ENCODE measurements around the gene RPL14. TPM values are rescaled to one million over a fixed set of nuclear protein-coding genes. Genes with fewer than 3 reads are reported as not detected.

RPL14 gene
- 100 to 1,000 TPM; 182 to 247 TPM for total RNA-seq

DNA sequence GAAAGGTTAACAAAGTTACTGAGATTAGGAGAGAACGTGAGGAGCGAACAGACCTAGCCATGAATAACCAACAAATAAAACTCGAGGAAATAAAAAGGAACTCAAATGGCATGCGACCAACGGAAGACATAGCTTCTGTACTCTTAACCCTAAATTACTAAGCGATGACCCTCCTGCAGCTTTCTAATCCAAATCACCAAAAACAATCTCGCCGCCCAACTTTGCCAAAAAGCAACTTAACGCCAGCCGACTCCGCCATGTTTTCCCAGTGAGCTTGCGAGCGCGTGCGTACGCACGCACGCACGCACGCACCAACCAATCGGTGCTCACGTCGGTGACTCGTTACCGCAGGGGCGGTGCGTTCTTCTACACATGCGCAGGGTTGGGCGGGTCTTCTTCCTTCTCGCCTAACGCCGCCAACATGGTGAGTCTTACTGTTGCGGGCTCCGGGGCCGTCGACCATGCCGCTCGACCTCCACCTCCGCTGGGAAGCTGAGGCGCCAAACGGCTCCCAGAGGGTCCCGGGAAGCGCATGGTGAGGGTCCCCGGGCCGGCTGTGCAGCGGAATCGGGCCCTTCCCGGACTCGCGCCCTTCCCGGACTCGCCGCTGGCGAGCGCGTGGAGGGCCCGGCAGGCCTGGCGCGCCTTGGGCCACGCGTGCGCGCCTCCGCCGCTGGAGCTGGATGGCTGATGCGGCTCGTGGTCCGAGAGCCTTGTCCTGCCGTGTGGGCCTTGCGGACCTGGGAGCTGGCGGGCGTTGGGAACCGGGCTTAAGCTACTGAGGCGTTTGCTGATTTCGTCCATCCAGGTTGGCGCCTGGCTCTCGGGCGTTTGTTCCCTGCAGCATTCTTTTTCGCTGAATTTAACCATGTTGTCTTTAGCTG lies at the start of gene RPL14:
Gene RPL14 (plus strand): TSS at position 400 of the 884 bp plus-strand sequence. CDS start 133 bp downstream, at position 533.
- Histone ChIP-seq H3K27me3 (no peaks in the 10 kb centered on the region), H3K4me3 (peak within 1 kb of the TSS; percentile 83 to 91), H3K27ac (peak within 1 kb of the TSS; percentile 89 to 94), H3K36me3 (peaks cover 38% of the 10 kb centered on the region), H3K9me3 (no peaks in the 10 kb centered on the region), H3K4me1 (peaks cover 0 to 36% of the 10 kb centered on the region in 2 donors)
- TF ChIP-seq, protein P1, sequence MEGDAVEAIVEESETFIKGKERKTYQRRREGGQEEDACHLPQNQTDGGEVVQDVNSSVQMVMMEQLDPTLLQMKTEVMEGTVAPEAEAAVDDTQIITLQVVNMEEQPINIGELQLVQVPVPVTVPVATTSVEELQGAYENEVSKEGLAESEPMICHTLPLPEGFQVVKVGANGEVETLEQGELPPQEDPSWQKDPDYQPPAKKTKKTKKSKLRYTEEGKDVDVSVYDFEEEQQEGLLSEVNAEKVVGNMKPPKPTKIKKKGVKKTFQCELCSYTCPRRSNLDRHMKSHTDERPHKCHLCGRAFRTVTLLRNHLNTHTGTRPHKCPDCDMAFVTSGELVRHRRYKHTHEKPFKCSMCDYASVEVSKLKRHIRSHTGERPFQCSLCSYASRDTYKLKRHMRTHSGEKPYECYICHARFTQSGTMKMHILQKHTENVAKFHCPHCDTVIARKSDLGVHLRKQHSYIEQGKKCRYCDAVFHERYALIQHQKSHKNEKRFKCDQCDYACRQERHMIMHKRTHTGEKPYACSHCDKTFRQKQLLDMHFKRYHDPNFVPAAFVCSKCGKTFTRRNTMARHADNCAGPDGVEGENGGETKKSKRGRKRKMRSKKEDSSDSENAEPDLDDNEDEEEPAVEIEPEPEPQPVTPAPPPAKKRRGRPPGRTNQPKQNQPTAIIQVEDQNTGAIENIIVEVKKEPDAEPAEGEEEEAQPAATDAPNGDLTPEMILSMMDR (IDR thresholded peaks at IDR 0.05), result peak in 1 of 2 donors; percentile 28
- DNase-seq (ENCODE audit: low spot score), result peak; percentile 99

DNA sequence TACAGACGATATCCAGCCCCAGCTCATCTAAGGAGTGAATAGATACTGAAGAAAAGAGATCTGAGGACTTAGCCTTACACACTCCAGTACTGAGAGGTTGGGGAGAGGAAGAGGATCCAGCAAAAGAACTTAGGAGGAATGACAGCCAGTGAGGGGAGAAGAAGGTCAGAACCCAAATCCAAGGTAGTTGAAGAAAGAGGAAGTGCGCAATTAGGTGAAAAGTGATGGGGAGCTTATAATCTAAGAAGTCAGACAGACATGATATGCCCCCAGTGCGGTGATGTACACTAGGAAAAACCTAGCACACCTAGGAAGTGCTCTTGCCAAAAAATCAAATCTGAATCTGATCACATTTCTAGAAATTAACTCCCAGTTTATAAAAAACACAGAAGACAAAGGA lies 49.5 kb upstream of the RPL14 start:
- H3K27ac ChIP-seq, result no peak overlapping the region
- no peak overlapping the region for H3K4me3 ChIP-seq
- no peak for DNase-seq (ENCODE audit: low spot score)
- TF ChIP-seq, protein P1 (IDR thresholded peaks at IDR 0.05), result no peak
- H3K27me3 ChIP-seq, result no peaks in the 10 kb centered on the region
- H3K9me3 ChIP-seq, result no peaks in the 10 kb centered on the region
- H3K36me3 ChIP-seq, result no peaks in the 10 kb centered on the region
- H3K4me1 ChIP-seq, result no peaks in the 10 kb centered on the region

DNA sequence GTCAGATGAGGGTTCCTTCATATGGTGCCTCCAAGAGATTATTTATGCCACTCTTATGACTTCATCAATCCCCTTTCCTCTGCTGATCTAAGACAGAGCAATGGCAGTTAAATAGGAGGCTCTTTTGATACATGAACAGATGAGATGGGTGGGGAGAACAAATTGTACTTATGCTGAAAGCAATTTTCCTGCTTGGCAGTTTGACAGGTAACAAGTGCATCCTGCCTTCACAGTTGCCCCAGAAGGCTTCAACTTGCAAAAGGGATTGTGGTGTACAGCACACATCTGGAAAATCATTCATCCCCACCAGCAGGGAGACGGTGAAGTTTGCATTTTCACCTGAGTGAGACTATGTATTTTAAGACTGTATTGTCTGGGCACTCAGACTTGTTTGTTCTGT lies 42.9 kb upstream of the RPL14 start:
- H3K9me3 ChIP-seq, result no peaks in the 10 kb centered on the region
- no peaks in the 10 kb centered on the region for H3K36me3 ChIP-seq
- H3K4me1 ChIP-seq, result peaks cover 0 to 6% of the 10 kb centered on the region in 2 donors
- H3K27me3 ChIP-seq, result no peaks in the 10 kb centered on the region
- DNase-seq (ENCODE audit: low spot score), result no peak
- no peak overlapping the region for H3K27ac ChIP-seq
- TF ChIP-seq, protein P1 (IDR thresholded peaks at IDR 0.05), result no peak
- H3K4me3 ChIP-seq, result no peak overlapping the region

DNA sequence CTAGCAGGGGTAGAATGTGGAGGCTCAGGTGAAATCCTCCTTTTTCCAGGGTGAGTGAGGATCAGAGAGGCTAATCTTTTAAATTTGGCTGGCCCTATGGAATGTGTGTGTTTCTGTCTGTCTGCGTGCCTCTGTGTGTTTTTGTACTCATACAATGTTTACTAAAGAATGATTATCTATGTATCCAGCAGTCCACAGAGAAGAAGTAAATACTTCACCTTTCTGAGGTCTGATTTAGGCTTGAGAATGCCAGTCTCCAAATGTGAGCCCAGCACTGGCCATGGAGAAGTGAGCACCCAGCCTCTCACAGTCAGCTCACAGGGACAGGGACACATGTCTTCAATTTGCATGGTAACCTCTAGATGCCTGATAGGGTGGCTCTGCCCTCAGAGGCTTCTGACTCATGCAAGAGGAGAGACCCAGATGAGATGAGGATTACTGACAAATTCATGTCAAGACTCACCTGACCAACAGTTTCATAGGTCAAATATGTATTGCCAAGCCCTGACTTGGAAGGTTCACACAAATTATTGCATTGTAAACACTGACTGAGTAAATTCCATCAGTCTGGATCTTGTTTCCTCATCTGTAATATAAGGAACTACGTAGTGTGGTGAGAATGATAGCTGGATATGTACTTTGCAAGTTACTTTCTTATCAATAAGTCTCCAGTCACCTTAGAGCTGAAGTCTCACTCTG lies 39.1 kb upstream of the RPL14 start:
- Histone ChIP-seq H3K9me3 (no peaks in the 10 kb centered on the region), H3K27me3 (no peaks in the 10 kb centered on the region), H3K36me3 (no peaks in the 10 kb centered on the region), H3K4me3 (no peak overlapping the region), H3K27ac (no peak overlapping the region), H3K4me1 (peaks cover 0 to 6% of the 10 kb centered on the region in 2 donors)
- DNase-seq (ENCODE audit: low spot score), result no peak
- TF ChIP-seq, protein P1 (IDR thresholded peaks at IDR 0.05), result no peak

DNA sequence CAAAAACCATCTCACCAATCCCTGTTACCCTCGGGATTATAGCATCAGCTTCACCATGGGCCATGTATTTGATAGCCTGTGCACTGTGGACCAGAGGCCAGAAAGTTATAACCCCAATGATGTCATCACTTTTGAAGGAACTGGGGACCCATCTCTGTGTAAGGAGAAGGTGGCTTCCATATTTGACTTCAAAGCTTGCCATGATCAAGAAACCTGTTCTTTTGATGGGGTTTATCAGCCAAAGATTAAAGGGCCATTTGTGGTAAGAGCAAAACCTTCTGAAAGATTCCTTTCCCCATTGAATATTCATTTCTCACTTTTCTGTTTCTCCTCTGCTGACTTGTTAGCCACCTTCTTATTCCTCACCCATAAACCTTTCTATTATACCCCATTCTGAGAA lies 34.3 kb upstream of the RPL14 start:
- TF ChIP-seq, protein P1 (IDR thresholded peaks at IDR 0.05), result no peak
- H3K4me3 ChIP-seq, result no peak overlapping the region
- H3K36me3 ChIP-seq, result no peaks in the 10 kb centered on the region
- no peaks in the 10 kb centered on the region for H3K9me3 ChIP-seq
- no peak for DNase-seq (ENCODE audit: low spot score)
- no peak overlapping the region for H3K27ac ChIP-seq
- H3K27me3 ChIP-seq, result no peaks in the 10 kb centered on the region
- H3K4me1 ChIP-seq, result no peaks in the 10 kb centered on the region

Data from right atrium auricular region (tissue), 2 donors.